Spleen (tissue), 11 donors: ENCODE data around the gene PANX1. TPM values are rescaled to one million over a fixed set of nuclear protein-coding genes. Genes with fewer than 3 reads are reported as not detected.
A peak's percentile ranks its signal among the peaks of the same experiment; 100 is the strongest.

Source experiments
- DNase-seq: peaks from one replicate; pipeline ENCODE4 v3.0.0-alpha.2; 2020
- H3K27ac ChIP-seq, 8 donors: fragments of 200-600 bp; sonication (generic) in 7 of 8; 1 replicate in 4 of 8; 2 replicates in 4 of 8; pipeline versions ENCODE4 v1.5.0 to v1.8.0; 2016 to 2021; ENCODE audit warnings: inconsistent platforms in 4 of 8, mild to moderate bottlenecking in 4 of 8, moderate library complexity in 1 of 8
- H3K27me3 ChIP-seq, 7 donors: fragments of 200-600 bp; sonication (generic) in 6 of 7; replicated peaks in 1 of 7; 1 replicate in 4 of 7; 2 replicates in 3 of 7; pipeline versions ENCODE4 v1.5.0 to v1.8.0; 2016 to 2021; ENCODE audit warnings: inconsistent platforms in 3 of 7, mild to moderate bottlenecking in 1 of 7
- H3K36me3 ChIP-seq, 6 donors: fragments of 200-600 bp; sonication (generic) in 5 of 6; 1 replicate in 4 of 6; 2 replicates in 2 of 6; pipeline versions ENCODE4 v1.5.0 to v1.8.0; 2016 to 2021; ENCODE audit warnings: inconsistent platforms in 2 of 6
- H3K4me1 ChIP-seq, 6 donors: fragments of 200-600 bp; sonication (generic) in 5 of 6; 1 replicate in 3 of 6; 2 replicates in 3 of 6; pipeline versions ENCODE4 v1.5.0 to v1.8.0; 2016 to 2021; ENCODE audit warnings: inconsistent platforms in 3 of 6
- H3K4me3 ChIP-seq, 8 donors: fragments of 200-600 bp; sonication (generic) in 7 of 8; 1 replicate in 4 of 8; 2 replicates in 4 of 8; pipeline versions ENCODE4 v1.5.0 to v1.8.0; 2016 to 2021; ENCODE audit warnings: inconsistent platforms in 4 of 8, mild to moderate bottlenecking in 4 of 8, moderate library complexity in 2 of 8
- H3K9me3 ChIP-seq, 8 donors: fragments of 200-600 bp; sonication (generic) in 7 of 8; 1 replicate in 4 of 8; 2 replicates in 4 of 8; pipeline versions ENCODE4 v1.5.0 to v1.8.0; 2016 to 2021; ENCODE audit warnings: inconsistent platforms in 4 of 8
- CTCF ChIP-seq, 11 experiments: fragments of 200-600 bp in 7 of 11; fragments of 450-650 bp in 4 of 11; sonication (generic) in 4 of 11; IDR thresholded peaks in 8 of 11; conservative IDR thresholded peaks in 3 of 11; 1 replicate in 7 of 11; 2 replicates in 4 of 11; pipeline versions ENCODE4 v1.4.0 to v1.8.0; 2016 to 2021; ENCODE audit warnings: antibody characterized with exemption in 11 of 11, inconsistent platforms in 4 of 11, mild to moderate bottlenecking in 1 of 11
- POLR2A ChIP-seq, 3 donors: fragments of 450-650 bp; IDR thresholded peaks; one replicate each; pipeline ENCODE4 v1.5.1; 2017; ENCODE audit warnings: antibody characterized with exemption in 3 of 3, mild to moderate bottlenecking in 1 of 3
- POLR2AphosphoS5 ChIP-seq, 3 donors: sonication (generic); formaldehyde crosslinking; IDR thresholded peaks; one replicate each; pipeline ENCODE4 v1.5.1; 2017; ENCODE audit warnings: antibody characterized with exemption in 3 of 3
- WGBS, 5 donors: extraction: QIAGEN DNeasy Blood & Tissue Kit in 3 of 5; methylation state at CpG; one replicate each; pipeline versions ENCODE4 v1.1.5 to v1.1.7; 2013 to 2018; 5-methylcytosine and 5-hydroxymethylcytosine counted together
- intact Hi-C: fragments of 100-400 bp; cut with DNase I; formaldehyde crosslinking; loops from one replicate; pipeline ENCODE4 v1.15.0; 2023; ENCODE audit warnings: low total_unique reads
- polyA plus RNA-seq, 3 donors: library from polyadenylated mRNA; stranded (reverse); fragments of 200-250 nt; gene quantifications; one replicate each; pipeline ENCODE4 v1.2.1, GENCODE V29; 2013
- total RNA-seq, 7 donors: library from RNA; depleted of rRNA in 3 of 7; stranded (reverse); fragments of >200 nt in 3 of 7; fragmentation: NEBNext Ultra II Directional in 4 of 7; extraction: Animal tissue kit (Norgen Biotek cat#: 25700) in 4 of 7; gene quantifications; one replicate each; pipeline versions ENCODE4 v1.1.0 to v1.2.1, GENCODE V29; 2016 to 2021
- donor health status: healthy with polysubstance abuse.
- donor health status: DM: no; HTN: no; CAD: no; lungs with moderate emphysema.
- donor health status: DM: no; HTN: no; CAD: no.
- donor health status: Bipolar disorder and iron deficiency.
- donor health status: healthy.
- donor health status: DM: no; HTN: no; CAD: no.
- donor health status: DM: yes; HTN: yes; CAD: no.

Gene PANX1
- total and polyA plus RNA-seq, 10 donors = 1.6 to 15.1 (median 11.5) TPM

- Histone ChIP-seq H3K4me3 (peak overlapping the region in 3 of 8 donors; percentile 63 to 98 (median 90)), H3K27ac (peak overlapping the region in 7 of 8 donors; percentile 26 to 95 (median 89)), H3K4me1 (peaks cover 36 to 89% (median 67%) of the 10 kb centered on the region in 6 donors), H3K36me3 (no peaks in the 10 kb centered on the region), H3K27me3 (no peaks in the 10 kb centered on the region), H3K9me3 (no peaks in the 10 kb centered on the region)
- intact Hi-C loops = no loop called here
- no peak for DNase-seq
- WGBS, 5 donors = 61 to 77% (median 66%) methylated on average over 3 of the region's 3 CpGs
- TF ChIP-seq POLR2AphosphoS5 (IDR thresholded peaks at IDR 0.05) (no peak), POLR2A (IDR thresholded peaks at IDR 0.05) (no peak), CTCF (IDR thresholded peaks at IDR 0.05 in 8 of 11, conservative IDR thresholded peaks at IDR 0.05 in 3 of 11) (no peak)
Measured at GRCh38 chr11:94131047-94131717, 2.5 kb downstream of the PANX1 start.

- H3K4me1 ChIP-seq = peaks cover 36 to 90% (median 69%) of the 10 kb centered on the region in 6 donors
- H3K4me3 ChIP-seq = no peak overlapping the region
- intact Hi-C loops = no loop called here
- H3K27me3 ChIP-seq = no peaks in the 10 kb centered on the region
- H3K36me3 ChIP-seq = no peaks in the 10 kb centered on the region
- H3K27ac ChIP-seq = peak overlapping the region in 6 of 8 donors; percentile 26 to 95 (median 90)
- DNase-seq = no peak
- no peaks in the 10 kb centered on the region for H3K9me3 ChIP-seq
- TF ChIP-seq POLR2A (IDR thresholded peaks at IDR 0.05) (no peak), CTCF (IDR thresholded peaks at IDR 0.05 in 8 of 11, conservative IDR thresholded peaks at IDR 0.05 in 3 of 11) (no peak), POLR2AphosphoS5 (IDR thresholded peaks at IDR 0.05) (no peak)
- 32 to 53% (median 40%) methylated on average over 1 of the region's 1 CpG for WGBS, 5 donors
Measured at GRCh38 chr11:94131718-94132115, 3.1 kb downstream of the PANX1 start.

GRCh38 chr11:94132152-94132558 lies 3.5 kb downstream of the PANX1 start:
- intact Hi-C loops = no loop called here
- Histone ChIP-seq H3K4me1 (peaks cover 36 to 87% (median 69%) of the 10 kb centered on the region in 6 donors), H3K27me3 (no peaks in the 10 kb centered on the region), H3K36me3 (no peaks in the 10 kb centered on the region), H3K27ac (peak overlapping the region in 1 of 8 donors; percentile 94), H3K9me3 (no peaks in the 10 kb centered on the region), H3K4me3 (no peak overlapping the region)
- no peak for DNase-seq
- WGBS, 5 donors = 81 to 90% (median 85%) methylated on average over 5 of the region's 5 CpGs
- TF ChIP-seq CTCF (IDR thresholded peaks at IDR 0.05 in 8 of 11, conservative IDR thresholded peaks at IDR 0.05 in 3 of 11) = no peak
- TF ChIP-seq POLR2A (IDR thresholded peaks at IDR 0.05) = no peak
- no peak for TF ChIP-seq POLR2AphosphoS5 (IDR thresholded peaks at IDR 0.05)

- no peak for DNase-seq
- no peaks in the 10 kb centered on the region for H3K27me3 ChIP-seq
- TF ChIP-seq POLR2A (IDR thresholded peaks at IDR 0.05) (no peak), CTCF (IDR thresholded peaks at IDR 0.05 in 8 of 11, conservative IDR thresholded peaks at IDR 0.05 in 3 of 11) (no peak), POLR2AphosphoS5 (IDR thresholded peaks at IDR 0.05) (no peak)
- no peaks in the 10 kb centered on the region for H3K36me3 ChIP-seq
- no peaks in the 10 kb centered on the region for H3K9me3 ChIP-seq
- 91 to 97% (median 94%) methylated on average over 4 of the region's 4 CpGs for WGBS, 5 donors
- peak overlapping the region in 1 of 8 donors; percentile 22 for H3K27ac ChIP-seq
- intact Hi-C loops = no loop called here
- H3K4me3 ChIP-seq = no peak overlapping the region
- peaks cover 36 to 79% (median 66%) of the 10 kb centered on the region in 6 donors for H3K4me1 ChIP-seq
Measured at GRCh38 chr11:94132823-94133408, 4.3 kb downstream of the PANX1 start.
